H4 (cell line): ENCODE results near the gene TMEM86B. TPM values are rescaled to one million over a fixed set of nuclear protein-coding genes. Genes with fewer than 3 reads are reported as not detected.

Experiments used
- DNase-seq: peaks from one replicate; pipeline ENCODE4 v3.0.0-alpha.2; 2015; ENCODE audit warnings: low spot score
- total RNA-seq: library from RNA; depleted of rRNA; stranded (reverse); fragments of >200 nt; shearing (Covaris generic); gene quantifications from 2 replicates; pipeline ENCODE4 v1.2.3, GENCODE V29; 2014

TMEM86B gene
- total RNA-seq, 1 experiment from 2014 or later, result 0.81 TPM

DNA sequence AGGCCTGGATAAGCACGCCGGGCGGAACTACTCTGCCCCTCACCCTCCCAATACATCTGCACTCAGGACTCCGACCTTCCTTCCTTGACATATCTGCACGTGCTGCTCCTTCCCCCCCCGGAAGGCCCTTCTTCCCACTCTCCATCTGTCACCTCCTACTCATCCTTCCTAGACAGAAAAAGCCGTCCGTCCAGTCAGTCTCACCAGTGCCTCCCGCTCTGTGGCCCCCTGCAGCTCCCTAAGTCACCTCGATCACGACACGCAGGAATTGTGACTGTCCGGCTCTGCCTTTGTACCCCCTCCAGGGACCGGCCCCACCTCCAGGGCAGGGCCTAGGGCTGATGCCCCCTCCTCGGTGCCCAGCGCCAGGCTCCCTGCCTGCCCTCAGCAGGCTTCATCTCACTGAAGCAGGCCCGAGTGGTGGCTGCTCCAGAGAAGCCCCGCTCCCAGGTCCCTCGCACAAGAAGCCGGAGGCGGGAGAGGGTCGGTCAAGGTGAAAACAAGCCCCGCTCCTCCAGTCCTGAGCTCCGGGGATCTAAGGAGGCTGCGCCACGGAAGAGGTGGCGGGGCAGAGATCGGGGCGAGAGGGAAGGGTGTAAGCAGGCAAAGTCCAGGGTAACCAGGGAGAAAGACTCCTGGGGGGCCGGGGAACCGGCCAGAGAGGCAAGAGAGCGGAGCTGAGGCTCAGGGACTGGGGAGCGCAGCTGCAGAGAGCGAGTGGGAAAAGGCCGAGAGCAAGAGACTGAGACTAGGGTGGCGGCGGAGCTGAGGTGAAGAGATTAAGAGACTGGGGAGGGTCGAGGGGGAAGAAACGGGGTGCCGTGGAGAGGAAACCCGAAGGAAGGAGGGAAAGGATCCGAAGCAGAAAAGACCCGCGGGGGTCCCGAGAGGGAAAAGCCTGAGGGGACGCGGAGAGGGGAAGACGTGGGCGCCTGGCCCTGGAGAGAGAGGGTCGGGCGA lies 29.2 kb upstream of the TMEM86B start:
- DNase-seq, result no peak

DNA sequence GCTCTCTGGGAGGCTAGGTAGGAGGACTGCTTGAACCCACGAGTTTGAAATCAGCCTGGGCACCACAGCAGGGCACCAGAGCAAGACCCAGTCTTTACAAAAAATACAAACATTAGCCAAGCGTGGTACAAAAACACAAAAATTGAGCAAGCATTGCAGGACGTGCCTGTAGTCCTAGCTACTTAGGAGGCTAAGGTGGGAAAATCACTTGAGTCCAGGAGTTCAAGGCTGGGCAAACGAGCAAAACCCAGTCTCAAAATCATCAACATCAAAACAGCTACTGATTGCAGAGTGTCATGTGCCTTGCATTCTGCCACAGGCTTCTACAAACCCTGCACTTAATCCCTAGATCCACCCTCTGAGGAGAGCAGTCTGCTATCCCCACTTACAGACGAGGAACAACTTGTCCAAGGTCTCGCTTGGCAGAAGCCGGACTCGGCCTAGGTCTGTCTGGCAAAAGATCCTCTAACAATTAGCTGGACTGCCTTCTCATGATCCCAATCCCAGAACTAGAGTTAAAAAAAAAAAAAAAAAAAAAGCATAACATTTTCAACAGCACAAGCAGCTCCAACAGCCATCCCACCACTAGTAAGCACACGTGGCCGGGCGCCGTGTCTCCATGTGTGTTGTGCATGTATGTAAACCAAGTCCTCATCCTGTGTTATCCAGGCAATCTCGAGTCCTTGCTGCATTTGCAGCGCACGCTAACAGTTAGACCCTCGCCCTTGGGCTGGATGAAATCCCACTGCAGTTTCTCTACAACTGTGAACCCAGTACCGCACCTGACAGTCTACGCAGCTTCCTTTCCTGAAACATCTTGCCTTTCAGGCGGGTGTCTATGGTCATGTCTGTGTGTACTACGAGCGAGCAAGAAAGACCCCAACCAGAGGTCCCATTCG lies 28.2 kb upstream of the TMEM86B start:
- no peak for DNase-seq

DNA sequence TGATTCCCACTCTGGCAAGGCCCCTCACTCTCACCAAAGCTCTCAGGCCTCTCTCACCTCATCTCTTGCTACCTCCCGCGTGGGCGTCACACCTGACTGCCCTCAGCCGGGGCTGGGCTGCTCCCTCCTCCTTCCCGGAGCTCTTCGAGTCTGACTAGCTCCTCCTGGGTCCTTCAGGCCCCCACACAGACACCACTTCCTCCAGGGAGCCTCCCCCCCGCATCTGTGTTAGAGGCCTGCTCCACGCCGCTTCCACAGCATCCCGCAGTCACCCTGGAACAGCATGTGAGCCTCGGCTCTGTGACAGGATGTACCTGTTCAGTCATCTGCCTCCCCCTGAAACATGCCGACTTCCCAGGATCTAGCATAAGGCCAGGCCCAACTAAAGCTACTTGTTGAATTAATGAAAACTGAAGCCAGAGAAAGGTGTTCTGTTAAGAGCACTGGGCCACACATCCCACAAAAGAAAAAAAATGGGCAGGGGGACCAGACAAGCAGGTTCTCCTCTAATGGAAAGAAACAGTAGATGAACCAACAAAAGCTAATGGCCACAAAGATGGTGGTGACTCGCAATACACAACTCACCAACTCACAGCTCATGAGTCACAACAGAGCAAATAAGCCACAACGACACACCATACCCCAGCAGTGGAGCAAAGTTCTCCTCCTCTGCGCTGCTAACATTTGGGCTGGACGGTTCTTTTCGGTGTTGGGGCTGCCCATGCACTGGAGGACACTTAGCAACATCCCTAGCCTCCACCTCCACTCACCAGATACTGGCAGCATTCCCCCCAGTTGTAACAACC lies 27.3 kb upstream of the TMEM86B start:
- no peak for DNase-seq

DNA sequence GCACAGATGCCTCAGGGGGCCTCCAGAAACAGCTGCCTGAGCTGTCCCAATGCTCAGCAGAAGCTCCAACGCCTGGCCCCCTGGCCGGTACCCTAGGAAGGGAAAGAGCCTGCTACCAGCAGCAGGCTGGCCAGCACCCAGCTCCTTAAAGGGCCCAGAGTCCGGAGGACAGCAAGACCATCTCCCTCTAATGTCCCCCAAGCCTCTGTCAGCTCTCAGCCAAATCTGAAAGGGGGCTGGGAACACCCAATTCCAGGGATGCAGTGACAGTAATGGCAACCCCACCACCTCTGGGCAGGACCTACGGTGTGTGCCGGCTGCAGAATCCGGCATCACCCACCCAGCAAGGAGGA lies 26.0 kb upstream of the TMEM86B start:
- no peak for DNase-seq

DNA sequence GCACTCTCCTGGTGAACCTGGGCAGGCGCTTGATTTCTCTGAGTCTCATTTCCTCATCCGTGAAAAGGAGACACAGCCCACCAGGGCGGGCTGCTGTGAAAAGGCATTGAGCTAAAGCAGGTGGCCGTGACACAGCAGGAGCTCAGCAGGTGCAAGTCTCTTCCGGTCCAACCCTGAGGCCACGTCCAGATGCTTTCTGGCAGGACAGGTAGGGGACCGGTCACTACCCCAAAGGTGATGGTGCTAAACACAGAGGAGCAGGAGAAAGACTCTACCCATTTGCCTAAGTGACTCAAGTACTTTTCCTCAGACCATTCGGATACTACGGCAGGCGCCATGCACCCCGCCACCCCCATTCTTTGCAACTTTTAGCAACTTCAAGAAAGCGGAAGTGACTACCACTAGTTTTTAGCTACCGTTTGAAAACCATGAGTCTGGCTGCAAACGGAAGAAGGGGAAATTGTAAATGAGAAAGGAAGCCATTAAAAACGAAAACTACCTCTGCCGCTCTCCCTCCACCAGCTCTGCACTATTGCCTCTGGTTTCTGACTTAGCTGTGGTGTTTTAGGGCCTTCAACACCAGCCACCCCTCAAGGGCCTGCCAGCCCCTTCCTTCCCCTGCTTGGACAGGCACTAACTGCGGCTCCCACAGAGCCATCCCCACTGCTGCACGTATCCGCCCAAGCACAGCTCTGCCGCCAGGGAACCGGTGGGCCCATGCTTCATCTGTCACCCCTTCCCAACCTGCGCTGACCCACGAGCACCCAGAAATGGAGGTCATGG lies 25.5 kb upstream of the TMEM86B start:
- DNase-seq, result no peak

DNA sequence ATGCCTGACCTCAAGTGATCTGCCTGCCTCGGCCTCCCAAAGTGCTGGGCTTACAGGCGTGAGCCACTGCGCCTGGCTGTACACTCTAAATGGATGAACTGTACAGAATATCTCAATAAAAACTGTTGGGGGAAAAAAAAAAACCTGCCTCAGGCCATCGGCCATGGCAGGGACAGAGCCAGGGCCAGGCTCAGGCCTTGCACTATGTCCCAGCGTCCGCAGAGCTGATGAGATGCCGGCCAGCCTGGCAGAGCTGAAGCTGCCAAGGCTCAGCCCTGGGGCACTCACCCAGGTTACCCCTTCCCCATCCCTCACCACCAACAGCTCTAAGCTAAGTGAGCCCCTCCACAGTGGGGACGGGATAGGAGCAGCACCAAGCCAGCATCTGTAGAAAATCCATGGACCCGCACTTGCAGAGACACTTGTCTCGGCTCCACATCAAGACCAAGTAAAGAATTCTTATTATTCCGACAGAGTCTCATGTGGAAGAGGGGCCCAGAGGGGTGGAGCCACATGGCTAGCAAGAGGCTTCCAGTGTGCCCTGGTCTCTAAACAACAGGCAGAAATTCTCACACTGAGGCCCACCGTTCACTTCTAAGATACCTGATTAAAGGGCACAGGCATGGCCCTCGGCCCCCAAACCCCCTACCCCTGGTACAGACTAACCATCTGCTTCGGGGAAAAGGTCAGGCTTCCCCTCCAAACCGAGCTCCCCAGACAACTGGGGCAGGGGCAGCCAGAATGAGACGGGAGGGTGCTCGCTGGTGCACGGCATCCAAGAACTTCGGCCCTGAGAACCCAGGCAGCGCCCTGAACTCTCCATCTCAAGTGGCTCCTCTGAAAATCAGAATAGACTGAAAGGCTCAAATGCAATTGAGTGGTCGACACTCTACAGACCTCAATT lies 24.4 kb upstream of the TMEM86B start:
- DNase-seq, result no peak

DNA sequence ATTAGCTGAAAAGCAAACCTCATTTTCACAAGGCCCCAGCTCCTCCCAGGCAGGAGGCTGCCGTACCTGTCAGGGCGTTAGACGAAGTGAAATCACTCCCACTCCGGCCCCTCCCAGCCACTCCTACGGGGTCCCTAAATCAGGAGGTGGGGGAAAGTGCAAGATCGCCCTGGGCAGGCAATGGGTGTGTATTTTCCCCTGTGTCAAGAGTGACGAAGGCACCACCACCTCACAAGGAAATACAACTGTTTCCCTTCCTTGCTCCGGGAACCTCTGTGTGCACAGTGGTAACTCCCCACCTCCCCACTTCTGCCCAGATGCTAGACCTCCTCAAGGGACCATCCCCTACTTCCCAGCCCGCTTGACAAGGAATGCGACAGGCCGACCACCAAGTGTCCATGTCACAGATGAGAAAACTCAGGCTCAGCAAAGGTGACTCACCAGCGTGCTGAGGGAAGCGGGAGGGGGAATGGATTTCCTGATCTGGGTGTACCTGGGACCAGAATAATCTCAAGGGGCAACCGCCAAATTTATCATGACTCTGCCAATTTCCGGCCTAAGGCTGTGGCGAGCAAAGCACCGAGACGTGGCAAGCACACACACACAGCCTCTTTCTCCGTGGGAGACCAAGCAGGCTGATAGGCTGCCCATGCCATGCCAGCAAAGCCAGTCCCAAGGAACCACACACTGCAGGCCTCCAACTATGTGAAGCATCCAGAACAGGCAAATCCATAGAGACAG lies 22.9 kb upstream of the TMEM86B start:
- DNase-seq, result no peak

DNA sequence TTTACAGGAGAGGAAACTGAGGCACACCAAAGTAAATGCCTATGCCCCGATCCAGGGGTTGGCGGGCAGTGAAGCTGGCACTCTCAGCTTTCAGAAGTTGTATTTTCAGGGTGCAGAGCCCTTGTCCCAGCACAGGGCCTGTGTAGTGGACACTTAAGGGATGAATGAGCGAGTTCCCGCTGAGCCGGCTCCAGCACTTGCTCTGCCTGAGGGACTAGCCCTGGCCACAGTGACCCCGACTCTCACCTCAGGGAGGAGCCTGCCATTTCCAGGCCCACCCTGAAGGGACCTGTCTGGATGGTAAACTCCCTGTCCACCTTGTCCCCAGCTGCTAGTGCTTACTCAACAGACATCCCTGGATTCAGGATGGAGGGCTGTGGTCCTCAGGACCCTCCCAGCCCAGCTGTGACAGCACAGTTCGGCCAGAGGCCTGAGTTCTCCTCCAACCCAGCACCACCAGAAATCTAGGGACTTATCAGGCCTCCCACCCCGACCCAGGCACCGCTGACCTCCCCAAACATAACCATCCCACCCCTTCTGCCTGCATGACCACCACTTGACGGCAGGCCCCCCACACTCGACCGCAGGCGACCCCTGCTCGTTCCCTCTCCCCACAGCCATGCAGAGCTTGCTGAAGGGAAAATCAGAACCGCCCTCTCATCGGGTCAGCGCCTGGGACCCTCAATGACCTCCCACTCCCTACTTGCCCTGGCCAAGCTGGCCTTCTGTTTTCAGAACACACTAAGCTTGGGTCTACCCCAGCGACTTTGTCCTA lies 21.9 kb upstream of the TMEM86B start:
- DNase-seq, result no peak

DNA sequence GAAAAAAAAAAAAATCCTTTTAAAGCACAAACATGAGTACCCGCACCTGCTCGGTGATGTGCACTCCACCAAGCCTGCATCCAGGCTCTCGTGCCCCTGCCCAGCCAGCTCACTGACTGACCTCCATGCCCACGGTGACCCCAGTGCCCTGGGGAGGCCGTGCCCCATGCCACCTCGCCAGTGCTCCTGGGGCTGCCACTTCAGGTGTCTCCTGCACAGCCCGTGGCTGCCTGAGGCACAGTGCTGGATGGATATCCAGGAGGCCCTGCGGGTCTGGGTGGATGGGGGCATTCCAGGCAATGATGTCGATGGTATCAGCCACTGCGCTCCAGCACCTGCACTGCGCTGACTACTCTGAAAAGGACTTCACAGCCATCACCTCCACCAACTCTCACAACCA lies 21.3 kb upstream of the TMEM86B start:
- no peak for DNase-seq

DNA sequence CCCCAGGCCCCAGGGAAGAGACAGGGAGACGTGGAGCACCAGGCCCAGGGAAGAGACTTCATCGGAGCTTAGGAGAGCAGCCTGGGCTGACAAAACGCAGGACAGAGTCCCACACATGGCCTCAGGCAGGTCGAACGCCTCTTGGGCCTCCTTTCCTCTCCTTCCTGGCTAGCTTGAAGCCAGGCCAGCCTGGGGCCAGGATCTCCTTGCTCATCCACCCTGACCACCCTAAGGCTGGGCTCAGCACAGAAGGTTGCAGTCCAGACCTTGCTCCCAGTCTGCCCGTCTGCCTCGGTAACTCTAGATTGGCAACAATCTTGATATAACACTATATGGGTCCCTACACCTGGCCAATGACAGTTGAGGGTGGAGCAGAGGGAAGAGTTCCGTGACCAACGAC lies 20.1 kb upstream of the TMEM86B start:
- no peak for DNase-seq

DNA sequence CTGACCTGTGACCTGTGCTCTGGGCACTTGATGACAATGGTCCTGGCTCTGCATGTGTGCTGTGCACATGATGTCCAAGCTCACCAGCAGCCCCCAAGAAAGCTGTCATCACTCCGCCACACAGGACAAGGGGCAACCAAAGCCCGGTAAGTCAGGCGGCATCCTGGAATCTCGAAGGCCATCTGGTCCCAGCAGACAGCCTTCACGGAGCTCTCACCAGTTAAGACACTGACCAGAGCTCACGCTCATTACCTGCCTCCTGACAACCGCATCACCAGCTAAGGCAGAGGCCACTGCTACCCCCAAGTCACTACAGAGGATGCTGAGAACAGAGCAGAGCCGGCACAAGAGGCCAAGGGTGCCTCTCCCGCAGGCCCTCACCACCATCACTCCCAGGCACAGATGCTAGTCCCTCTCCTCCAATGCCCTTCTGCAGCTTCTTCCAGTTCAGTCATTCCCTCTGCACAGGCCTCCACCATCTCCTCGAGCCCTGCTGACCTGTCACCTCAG lies 19.7 kb upstream of the TMEM86B start:
- no peak for DNase-seq

DNA sequence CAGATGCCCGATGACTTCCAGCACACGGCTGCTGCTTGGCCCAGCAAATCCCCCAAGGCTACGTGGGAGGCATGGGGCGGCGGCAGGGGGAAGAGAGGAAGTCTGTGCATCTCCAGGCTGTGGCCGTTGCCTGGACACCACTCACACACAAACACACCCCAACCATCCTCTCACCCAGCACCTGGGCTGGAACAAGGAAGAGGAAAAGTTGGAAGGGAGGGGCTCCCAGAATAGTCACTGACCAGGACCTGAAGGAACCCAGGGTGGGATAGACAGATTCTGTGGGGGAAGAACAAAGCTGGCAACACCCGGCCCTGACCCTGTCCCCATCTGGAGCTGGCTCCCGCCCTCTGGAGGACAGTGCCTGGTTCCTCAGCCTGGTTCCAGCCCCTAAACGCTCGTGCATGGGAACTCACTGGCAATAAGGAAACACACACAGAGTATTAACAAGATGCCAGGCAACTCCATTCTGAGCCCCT lies 19.1 kb upstream of the TMEM86B start:
- no peak for DNase-seq

DNA sequence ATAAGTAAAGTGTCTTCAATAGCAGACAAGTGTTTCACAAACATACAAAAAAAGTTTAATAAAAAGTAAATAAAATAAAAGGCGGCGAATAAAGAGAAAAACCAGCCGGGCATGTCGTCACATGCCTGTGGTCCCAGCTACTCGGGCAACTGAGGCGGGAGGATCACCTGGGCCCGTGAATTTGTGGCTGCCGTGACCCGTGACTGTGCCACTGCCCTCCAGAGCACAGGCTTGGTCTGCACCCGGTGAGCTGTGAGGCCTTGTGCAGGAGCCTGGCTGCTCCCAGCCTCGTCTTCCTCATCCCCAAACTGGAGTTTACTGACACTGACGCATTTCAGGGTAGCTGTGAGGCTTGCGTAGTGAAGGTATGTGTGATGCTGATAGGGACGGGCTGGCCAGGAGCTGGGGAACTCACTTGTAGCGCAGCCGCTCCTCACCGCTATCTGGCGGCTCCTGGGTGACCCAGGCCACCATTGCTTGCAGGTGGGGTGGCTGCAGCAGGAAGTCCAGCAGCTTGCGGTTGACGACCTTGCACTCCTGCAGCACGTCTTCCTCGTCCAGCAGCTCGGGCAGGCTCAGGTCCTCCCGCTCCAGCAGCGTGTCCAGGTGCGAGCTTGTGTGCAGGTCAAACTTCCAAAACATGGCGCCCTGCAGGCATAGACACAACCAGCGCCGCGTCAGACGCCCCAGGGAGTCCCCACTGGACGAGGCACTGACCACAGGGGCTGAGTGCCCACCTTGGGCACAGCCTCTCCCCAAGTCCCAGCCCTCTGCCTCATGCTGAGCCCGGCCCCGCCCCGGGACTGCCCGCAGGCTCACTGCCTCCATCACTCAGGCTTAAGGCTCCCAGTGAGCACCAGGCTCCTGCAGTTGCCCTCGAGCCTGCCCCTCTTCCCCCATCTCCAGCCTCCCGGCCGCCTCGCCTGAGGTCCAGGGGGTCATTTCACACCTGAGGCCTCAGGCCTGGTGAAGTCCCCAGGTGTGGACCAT lies 18.2 kb upstream of the TMEM86B start:
- no peak for DNase-seq

DNA sequence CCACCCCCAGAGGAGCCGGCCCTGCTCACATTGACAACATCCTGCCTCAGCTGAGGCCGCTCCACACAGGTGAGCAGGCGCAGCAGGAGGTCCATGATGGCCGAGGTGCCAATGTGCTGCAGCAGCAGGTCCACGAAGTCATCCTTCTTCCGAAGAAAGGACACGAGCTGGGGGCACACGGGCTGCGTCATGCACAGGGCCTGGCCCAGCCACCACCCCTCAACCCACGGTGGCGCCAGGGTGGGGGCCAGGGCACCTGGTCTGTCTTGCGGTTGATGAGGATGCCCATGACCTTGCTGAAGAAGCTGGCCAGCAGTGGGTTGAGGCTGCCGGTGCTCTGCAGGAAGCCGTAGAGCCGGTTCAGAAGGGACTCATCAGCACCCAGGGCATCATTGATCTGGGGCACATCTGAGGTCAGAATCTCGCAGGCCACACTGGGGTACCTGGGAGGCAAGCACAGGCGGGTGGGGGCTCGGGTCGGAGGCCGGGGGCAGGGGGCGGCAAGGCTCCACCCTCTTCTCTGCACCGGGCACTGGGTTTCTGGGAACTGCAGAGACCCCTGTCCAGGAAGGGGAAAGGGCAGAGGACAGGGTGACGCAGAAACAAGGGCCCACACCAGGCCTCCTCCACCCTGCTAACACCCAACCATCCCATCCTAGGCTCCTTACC lies 16.8 kb upstream of the TMEM86B start:
- DNase-seq, result no peak

DNA sequence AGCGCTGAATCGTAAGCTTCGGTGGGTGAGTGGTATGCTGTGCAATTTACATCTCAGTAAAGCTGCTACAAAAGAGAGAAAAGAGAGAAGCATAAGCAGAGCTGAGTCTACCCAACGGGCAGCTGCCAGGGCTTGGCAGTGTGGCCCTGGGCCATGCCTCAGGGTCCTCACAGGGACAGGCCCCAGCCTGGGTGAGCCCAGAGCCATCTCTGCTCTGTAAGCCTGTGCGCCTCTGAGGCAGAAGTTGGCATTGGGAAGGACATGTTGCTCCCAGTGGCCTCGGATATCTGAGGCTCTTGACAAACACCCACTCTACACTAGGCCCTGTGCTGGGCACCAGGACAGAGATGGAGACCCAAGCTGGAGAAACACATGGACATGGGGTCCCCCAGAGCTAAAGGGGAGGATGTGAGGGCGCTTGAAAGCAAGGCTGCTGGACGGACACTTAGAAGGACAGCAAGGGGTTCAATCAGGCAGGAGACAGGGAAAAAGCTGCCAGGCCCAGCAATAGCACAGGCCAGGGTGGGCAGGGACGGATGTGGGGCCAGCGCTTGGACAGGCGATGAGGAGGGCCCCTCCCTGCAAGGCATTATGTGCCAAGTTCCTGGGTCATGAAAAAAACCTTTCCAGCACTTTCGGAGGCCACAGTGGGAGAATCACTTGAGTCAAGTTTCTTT lies 15.6 kb upstream of the TMEM86B start:
- no peak for DNase-seq

DNA sequence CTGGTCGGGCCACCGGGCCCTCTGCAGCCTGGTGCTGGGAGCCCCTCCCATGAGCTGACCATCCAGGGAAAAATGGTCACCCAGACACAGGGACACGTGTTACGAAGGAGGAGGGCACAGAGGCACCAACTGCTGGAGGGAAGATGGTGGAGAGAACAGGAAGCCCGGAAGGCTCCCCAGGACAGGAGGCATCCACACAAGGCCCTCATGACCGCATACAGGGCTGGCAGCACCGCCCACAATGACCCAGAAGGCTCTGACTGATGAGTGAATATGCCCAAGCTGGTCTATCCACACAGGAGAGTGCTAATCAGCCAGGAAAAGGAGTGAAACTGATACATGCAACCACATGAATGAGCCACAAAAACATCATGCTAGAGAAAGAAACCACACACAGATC lies 14.0 kb upstream of the TMEM86B start:
- no peak for DNase-seq
